Esophagus muscularis mucosa (tissue), 4 donors: ENCODE data around the gene ATXN7L3B. TPM values are rescaled to one million over a fixed set of nuclear protein-coding genes. Genes with fewer than 3 reads are reported as not detected.

Experiments
- DNase-seq: peaks from one replicate; pipeline ENCODE4 v3.0.0-alpha.2; 2017; ENCODE audit errors: extremely low spot score
- H3K27ac ChIP-seq, 4 donors: fragments of 200-600 bp; sonication (generic); replicated peaks in 1 of 4; 1 replicate in 3 of 4; 2 replicates in 1 of 4; pipeline ENCODE4 v1.5.1; 2016 to 2019; ENCODE audit warnings: mild to moderate bottlenecking in 1 of 4
- H3K27me3 ChIP-seq, 4 donors: fragments of 200-600 bp; sonication (generic); one replicate each; pipeline versions ENCODE4 v1.5.1 to v1.6.0; 2016 to 2019
- H3K36me3 ChIP-seq, 4 donors: fragments of 200-600 bp; sonication (generic); one replicate each; pipeline ENCODE4 v1.5.1; 2016 to 2019
- H3K4me1 ChIP-seq, 4 donors: fragments of 200-600 bp; sonication (generic); one replicate each; pipeline ENCODE4 v1.5.1; 2016 to 2019
- H3K4me3 ChIP-seq, 4 donors: fragments of 200-600 bp; sonication (generic); 1 replicate in 2 of 4; 2 replicates in 2 of 4; pipeline ENCODE4 v1.5.1; 2016 to 2019; ENCODE audit warnings: mild to moderate bottlenecking in 4 of 4, moderate library complexity in 1 of 4
- H3K9me3 ChIP-seq, 4 donors: fragments of 200-600 bp; sonication (generic); 1 replicate in 3 of 4; 2 replicates in 1 of 4; pipeline ENCODE4 v1.5.1; 2016 to 2019
- EP300 ChIP-seq: sonication (generic); formaldehyde crosslinking; IDR thresholded peaks from one replicate; pipeline ENCODE4 v1.6.1; 2017; ENCODE audit warnings: antibody characterized with exemption
- POLR2A ChIP-seq: fragments of 450-650 bp; IDR thresholded peaks from one replicate; pipeline ENCODE4 v1.6.1; 2017; ENCODE audit warnings: antibody characterized with exemption, moderate library complexity, mild to moderate bottlenecking, low read depth
- POLR2AphosphoS5 ChIP-seq, 2 donors: sonication (generic); formaldehyde crosslinking; IDR thresholded peaks; one replicate each; pipeline ENCODE4 v1.6.1; 2017; ENCODE audit warnings: antibody characterized with exemption in 2 of 2
- WGBS: methylation state at CpG from one replicate; pipeline ENCODE4 v1.1.5; 2018; 5-methylcytosine and 5-hydroxymethylcytosine counted together
- intact Hi-C: fragments of 100-400 bp; cut with DNase I; formaldehyde crosslinking; loops from one replicate; pipeline ENCODE4 v1.15.1; 2023
- total RNA-seq, 4 donors: library from RNA; depleted of rRNA; stranded (reverse); fragments of >200 nt; gene quantifications; one replicate each; pipeline versions ENCODE4 v1.1.0 to v1.2.1, GENCODE V29; 2016
- TF ChIP-seq, protein P1 (sequence below), 3 experiments: fragments of 200-600 bp in 2 of 3; fragments of 450-650 bp in 1 of 3; sonication (generic) in 2 of 3; IDR thresholded peaks; one replicate each; pipeline ENCODE4 v1.5.1; 2017 to 2019; ENCODE audit warnings: antibody characterized with exemption in 3 of 3, mild to moderate bottlenecking in 2 of 3, moderate library complexity in 1 of 3

The ATXN7L3B gene
- total RNA-seq, 4 donors from 2014 or later, result 16.2 to 25.7 (median 20.4) TPM

- Histone ChIP-seq H3K36me3 (peaks cover 0 to 25% (median 0%) of the 10 kb centered on the region in 4 donors), H3K27ac (peak overlapping the region; percentile 90 to 97 (median 92)), H3K27me3 (no peaks in the 10 kb centered on the region), H3K4me3 (peak overlapping the region; percentile 57 to 86 (median 81)), H3K9me3 (no peaks in the 10 kb centered on the region), H3K4me1 (peaks cover 33 to 44% (median 43%) of the 10 kb centered on the region in 4 donors)
- intact Hi-C loops, result no loop called here
- DNase-seq, result no peak
- TF ChIP-seq, protein P1, sequence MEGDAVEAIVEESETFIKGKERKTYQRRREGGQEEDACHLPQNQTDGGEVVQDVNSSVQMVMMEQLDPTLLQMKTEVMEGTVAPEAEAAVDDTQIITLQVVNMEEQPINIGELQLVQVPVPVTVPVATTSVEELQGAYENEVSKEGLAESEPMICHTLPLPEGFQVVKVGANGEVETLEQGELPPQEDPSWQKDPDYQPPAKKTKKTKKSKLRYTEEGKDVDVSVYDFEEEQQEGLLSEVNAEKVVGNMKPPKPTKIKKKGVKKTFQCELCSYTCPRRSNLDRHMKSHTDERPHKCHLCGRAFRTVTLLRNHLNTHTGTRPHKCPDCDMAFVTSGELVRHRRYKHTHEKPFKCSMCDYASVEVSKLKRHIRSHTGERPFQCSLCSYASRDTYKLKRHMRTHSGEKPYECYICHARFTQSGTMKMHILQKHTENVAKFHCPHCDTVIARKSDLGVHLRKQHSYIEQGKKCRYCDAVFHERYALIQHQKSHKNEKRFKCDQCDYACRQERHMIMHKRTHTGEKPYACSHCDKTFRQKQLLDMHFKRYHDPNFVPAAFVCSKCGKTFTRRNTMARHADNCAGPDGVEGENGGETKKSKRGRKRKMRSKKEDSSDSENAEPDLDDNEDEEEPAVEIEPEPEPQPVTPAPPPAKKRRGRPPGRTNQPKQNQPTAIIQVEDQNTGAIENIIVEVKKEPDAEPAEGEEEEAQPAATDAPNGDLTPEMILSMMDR (IDR thresholded peaks at IDR 0.05), result peak; percentile 69 to 78 (median 74)
- no peak for TF ChIP-seq EP300
- WGBS, result 2% methylated on average over 8 of the region's 8 CpGs
These were observed 419 bp upstream of the ATXN7L3B start for GRCh38 chr12:74537126-74537706.

GRCh38 chr12:74538491-74539258 is 1.0 kb downstream of the ATXN7L3B start:
- peaks cover 33 to 48% (median 45%) of the 10 kb centered on the region in 4 donors for H3K4me1 ChIP-seq
- TF ChIP-seq, protein P1 (IDR thresholded peaks at IDR 0.05), result no peak
- TF ChIP-seq POLR2AphosphoS5 (IDR thresholded peaks at IDR 0.05) (no peak), EP300 (no peak), POLR2A (no peak)
- WGBS, result 35% methylated on average over 4 of the region's 7 CpGs
- DNase-seq, result no peak
- no peaks in the 10 kb centered on the region for H3K27me3 ChIP-seq
- H3K27ac ChIP-seq, result peak overlapping the region; percentile 90 to 97 (median 92)
- peak overlapping the region; percentile 57 to 86 (median 81) for H3K4me3 ChIP-seq
- H3K36me3 ChIP-seq, result peaks cover 0 to 25% (median 0%) of the 10 kb centered on the region in 4 donors
- no peaks in the 10 kb centered on the region for H3K9me3 ChIP-seq
- intact Hi-C loops, result no loop called here

DNA sequence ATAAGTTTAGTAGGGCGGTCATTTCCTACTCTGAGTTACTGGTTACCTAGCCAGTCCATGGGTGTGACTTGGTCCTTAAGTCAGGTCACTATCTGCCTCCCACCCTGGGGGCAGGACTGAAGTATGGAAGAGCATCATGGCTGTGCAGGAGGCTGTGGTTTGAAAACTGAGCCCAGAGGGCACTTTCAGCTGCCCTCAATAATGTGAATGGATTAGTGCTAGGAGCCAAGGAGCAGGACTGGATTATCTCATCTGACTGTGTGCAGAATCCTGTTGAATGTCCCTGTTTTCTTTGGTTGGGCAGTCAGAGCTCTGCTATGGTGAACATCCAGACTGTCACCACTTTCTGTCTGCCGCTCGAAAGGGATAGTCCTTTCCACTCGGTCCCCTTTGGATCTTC is 1.6 kb downstream of the ATXN7L3B start:
- 71% methylated on average over 4 of the region's 4 CpGs for WGBS
- H3K4me3 ChIP-seq, result peak overlapping the region; percentile 57 to 86 (median 81)
- no peak for TF ChIP-seq EP300
- TF ChIP-seq POLR2AphosphoS5 (IDR thresholded peaks at IDR 0.05), result no peak
- no peak for TF ChIP-seq POLR2A
- TF ChIP-seq, protein P1 (IDR thresholded peaks at IDR 0.05), result no peak
- H3K4me1 ChIP-seq, result peaks cover 33 to 48% (median 45%) of the 10 kb centered on the region in 4 donors
- H3K36me3 ChIP-seq, result peaks cover 0 to 25% (median 0%) of the 10 kb centered on the region in 4 donors
- intact Hi-C loops, result no loop called here
- no peak for DNase-seq
- peak overlapping the region in 1 of 4 donors; percentile 97 for H3K27ac ChIP-seq
- no peaks in the 10 kb centered on the region for H3K9me3 ChIP-seq
- H3K27me3 ChIP-seq, result no peaks in the 10 kb centered on the region

GRCh38 chr12:74539765-74540526 is 2.3 kb downstream of the ATXN7L3B start:
- 59% methylated on average over 6 of the region's 6 CpGs for WGBS
- H3K4me1 ChIP-seq, result peaks cover 33 to 48% (median 45%) of the 10 kb centered on the region in 4 donors
- intact Hi-C loops, result no loop called here
- no peak for DNase-seq
- H3K36me3 ChIP-seq, result peaks cover 0 to 25% (median 0%) of the 10 kb centered on the region in 4 donors
- H3K27ac ChIP-seq, result no peak overlapping the region
- TF ChIP-seq EP300, result no peak
- no peak for TF ChIP-seq POLR2AphosphoS5 (IDR thresholded peaks at IDR 0.05)
- no peak for TF ChIP-seq POLR2A
- TF ChIP-seq, protein P1 (IDR thresholded peaks at IDR 0.05), result no peak
- peak overlapping the region; percentile 57 to 86 (median 81) for H3K4me3 ChIP-seq
- H3K27me3 ChIP-seq, result no peaks in the 10 kb centered on the region
- H3K9me3 ChIP-seq, result no peaks in the 10 kb centered on the region
